Retina (tissue), 1 donor: Measurements from ENCODE around the gene MEGF11.
"Not testable (repeated sequence)": the region's sequence is repeated elsewhere in the genome, so short reads cannot be mapped to it uniquely, and the experiment has no call there.

Experiments used
- DNase-seq: peaks from one replicate; pipeline ENCODE4 v3.0.0-alpha.2; 2016

Gene MEGF11

DNA sequence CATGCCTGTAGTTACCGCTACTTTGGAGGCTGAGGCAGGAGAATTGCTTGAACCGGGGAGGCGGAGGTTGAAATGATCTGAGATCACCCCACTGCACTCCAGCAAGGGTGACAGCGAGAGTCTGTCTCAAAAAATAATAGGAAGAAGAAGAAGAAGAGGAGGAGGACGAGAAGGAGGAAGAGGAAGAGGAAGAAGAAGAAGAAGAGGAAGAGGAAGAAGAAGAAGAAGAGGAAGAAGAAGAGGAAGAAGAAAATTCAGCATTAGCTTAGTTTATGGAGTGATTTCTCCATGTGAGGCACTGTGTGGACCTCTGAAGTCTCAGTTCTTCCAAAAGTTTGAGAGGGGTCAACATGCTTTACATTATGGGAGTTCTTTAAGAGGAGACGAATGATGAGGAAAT is 17.4 kb upstream of the MEGF11 start:
- DNase-seq: no peak

DNA sequence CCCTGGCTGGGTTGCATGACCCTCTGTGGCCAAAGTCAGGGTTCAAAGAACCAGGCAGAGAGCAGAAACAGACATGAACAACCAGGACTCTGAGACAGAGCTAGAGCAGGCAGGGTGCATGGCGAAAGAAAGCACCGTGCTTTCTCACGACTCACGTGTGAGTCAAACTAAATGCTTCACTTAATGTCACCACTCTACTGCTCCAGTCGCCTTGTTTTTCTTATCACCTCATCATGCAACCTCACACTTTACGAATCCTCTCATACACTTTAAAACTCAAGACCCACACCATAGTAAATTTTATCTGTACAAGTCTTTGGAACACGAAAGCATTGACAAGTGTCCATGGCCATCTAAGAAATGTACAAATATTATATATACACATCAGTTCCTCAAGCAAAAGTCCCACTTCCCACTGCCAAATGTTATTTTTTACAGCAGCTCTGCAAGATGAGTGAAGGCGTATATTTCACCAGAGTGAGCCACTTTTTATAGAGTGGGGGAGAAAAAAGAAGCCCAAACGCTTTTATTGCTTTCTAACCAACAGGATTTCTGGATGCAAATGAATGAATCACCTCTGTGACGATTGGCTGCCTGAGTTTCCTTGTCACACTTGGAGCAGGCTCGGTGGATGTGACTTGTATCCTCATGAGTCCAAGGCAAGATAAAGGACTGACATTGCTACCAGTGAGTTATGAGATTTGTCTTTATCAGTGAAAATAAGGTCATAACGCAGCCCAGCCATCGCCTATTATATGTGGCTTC is 16.0 kb upstream of the MEGF11 start:
- no peak for DNase-seq

DNA sequence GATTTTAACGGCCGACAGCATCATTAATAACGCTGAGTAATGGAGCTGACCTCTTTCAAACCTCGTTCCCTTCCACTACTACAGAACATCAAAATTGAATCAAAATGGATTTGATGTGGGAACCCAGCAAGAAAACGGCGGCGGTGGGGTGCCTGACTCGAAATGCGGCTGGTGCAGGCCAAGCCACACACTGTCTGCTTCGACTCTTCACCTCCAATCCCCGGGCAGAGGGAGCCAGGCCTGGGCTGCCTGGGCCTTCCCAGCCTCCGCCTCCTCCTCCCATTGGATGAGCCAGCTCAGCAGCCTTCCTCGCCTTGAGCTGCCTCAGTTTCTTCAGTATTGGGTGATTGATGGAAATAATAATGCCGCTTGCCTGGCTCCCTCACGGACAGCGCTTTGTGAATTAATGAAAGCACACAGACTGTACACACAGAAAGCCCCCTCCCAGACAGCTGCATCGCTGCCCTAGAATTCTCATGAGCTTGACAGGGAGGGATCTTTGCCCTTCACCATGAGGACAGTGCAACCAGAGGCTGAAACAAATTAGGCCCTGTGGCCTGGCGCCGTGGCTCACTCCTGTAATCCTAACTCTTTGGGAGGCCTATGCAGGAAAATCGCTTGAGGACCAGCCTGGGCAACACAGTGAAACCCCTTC is 11.4 kb upstream of the MEGF11 start:
- DNase-seq: peak; percentile 34

DNA sequence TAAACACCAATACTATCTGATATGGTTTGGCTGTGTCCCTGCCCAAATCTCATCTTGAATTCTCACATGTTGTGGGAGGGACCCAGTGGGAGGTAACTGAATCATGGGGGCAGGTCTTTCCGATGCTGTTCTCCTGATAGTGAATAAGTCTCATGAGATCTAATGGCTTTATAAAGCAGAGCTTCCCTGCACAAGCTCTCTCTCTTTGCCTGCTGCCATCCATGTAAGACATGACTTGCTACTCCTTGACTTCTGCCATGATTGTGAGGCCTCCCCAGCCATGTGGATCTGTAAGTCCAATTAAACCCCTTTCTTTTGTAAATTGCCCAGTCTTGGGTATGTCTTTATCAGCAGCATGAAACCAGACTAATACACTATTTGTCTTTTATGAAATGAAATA is 9.3 kb upstream of the MEGF11 start:
- not testable (repeated sequence) for DNase-seq

DNA sequence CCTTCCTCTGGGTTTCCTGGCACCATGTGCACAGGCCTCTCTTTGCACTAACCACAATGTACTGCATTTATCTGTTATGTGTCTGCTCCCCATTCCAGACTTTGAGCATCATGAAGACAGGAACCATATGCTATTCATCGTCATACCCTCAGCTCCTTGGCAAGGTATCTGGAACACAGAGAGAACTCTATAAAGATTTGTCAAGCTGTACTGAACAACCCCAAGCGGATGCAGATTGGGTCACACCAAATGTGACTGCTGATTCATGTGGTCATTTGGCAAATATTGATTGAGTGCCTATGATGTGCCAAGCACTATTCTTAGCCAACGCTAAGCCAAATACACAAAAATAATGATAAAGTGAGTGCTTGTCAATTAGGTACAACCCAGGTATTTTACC is 7.5 kb upstream of the MEGF11 start:
- no peak for DNase-seq

DNA sequence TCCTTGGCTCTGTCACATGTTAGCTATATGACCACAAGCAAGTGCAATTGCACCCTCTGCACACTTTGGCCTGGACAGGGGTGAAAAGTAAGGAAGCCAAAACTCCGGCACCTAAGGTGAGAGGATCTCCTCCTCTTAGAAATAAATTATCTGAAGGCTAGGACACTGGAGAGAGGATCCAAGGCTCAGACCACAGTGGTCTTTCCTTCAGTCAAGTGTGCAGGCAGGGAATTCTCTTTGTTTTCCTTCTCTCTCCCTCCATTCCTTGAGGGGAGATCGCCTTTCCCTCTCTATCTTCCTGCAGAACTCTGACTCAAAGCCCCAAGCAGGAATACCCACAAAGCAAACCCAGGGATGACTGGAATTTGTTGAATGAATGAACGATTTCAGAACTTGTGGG is 3.1 kb upstream of the MEGF11 start:
- no peak for DNase-seq

DNA sequence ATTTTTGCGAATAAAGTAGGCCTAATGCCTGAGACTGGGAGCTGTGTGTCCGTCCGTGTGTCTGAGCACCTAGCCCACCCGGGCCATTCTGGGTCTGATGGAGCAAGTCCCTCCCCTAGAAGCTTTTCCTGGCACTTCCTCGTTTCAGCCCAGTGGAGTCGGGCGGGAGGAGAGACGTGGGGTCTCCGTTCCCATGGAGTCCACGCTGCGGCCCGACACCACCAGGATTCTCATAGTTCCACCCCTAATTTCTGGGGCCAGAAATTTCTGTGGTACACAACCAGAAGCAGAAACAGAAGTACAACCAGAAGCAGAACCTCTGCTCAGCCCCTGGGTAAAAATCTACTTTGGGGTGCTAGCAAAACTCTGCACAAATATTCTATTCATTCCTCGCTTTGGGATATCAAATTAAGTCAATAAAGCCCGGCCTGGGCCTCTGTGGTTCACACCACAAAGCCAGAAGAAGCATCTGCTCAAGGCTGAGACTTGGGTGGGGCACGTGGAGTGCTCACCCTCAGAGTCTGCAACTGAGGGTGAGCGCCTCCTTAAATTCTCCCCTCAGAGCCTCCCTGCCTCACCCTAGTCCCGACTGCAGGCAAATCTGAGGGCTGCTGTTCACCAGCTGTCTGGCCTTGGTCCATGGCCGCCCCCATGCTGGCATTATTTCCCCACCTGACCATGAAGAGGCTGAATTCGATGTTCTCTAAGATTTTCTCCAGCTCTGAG is 1.6 kb upstream of the MEGF11 start:
- no peak for DNase-seq

DNA sequence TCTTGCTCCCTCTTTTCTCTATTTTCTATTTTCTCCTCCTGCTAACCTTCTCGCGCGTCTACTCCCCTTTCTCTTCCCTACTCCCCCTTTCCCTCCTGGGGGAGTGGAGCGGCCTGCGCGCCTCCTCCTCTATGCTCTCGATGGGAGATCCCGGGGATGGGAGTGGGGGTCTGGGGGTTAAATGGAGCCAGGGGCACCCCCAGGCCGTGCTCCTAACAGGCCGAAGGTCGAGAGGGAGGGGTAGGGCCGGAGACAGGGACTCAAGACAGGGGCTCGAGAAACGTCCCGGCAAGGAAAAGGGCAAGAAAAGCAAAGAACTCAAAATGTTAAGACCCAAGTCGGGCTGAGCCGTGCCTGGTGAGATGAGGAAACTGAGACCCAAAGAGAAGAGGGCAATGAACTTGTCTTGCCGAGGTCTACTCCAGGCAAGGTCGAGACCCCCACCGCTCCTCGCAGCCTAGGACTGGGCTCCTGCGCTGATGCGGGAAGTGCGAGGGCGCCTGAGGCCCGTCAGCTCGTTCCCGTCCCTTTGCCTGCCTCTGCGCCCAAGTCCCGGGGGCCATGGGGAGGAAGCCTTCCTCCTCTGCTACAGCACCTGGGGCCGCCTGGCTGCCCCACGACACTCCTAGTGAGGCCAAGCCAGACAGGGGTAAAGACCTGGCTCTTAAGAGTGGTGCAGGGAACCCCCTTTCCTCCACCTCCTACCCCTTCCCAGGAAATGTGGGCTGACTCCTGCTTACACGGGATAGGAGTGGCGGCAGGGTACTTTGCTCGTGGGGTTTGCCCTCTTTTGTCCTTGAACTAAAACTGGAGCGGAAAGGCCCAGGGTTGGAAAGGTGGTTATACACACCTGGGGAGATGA is 770 bp upstream of the MEGF11 start:
- DNase-seq: peak; percentile 58

DNA sequence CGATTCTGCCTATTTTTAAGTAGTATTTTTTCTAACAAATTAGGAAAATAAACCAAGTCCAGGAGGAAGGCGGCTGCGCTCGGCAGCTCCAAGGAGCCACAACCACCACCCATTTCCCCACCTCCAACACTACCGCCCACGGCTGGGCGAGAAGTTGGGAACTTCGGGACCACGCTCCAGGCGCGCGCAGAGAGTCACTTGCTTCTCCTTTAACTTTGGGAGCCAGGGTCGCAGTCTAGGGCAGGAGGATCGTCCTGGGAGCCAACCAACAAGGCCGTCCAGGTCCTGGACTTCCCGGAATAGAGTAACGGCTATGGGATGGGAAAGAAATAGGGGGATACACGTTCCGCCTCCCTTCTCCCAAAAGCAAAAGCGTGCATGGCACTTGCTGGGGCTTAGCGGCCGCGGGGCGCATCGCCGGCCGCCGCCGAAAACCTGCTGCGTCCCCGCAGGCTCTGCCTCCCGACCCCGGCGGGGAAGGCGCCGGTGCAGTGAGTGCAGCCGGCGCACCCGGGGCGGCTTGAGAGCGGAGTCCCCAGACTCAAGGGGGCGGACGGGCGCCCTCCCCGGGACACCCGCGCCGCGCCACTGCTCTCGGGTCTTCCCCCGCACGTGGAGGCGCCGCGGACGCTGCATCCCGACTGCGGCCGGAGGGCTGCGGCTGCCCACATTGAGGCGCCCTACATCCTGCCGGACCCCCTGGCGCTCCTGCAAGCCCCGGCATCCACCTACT is 699 bp downstream of the MEGF11 start:
- peak; percentile 74 for DNase-seq

DNA sequence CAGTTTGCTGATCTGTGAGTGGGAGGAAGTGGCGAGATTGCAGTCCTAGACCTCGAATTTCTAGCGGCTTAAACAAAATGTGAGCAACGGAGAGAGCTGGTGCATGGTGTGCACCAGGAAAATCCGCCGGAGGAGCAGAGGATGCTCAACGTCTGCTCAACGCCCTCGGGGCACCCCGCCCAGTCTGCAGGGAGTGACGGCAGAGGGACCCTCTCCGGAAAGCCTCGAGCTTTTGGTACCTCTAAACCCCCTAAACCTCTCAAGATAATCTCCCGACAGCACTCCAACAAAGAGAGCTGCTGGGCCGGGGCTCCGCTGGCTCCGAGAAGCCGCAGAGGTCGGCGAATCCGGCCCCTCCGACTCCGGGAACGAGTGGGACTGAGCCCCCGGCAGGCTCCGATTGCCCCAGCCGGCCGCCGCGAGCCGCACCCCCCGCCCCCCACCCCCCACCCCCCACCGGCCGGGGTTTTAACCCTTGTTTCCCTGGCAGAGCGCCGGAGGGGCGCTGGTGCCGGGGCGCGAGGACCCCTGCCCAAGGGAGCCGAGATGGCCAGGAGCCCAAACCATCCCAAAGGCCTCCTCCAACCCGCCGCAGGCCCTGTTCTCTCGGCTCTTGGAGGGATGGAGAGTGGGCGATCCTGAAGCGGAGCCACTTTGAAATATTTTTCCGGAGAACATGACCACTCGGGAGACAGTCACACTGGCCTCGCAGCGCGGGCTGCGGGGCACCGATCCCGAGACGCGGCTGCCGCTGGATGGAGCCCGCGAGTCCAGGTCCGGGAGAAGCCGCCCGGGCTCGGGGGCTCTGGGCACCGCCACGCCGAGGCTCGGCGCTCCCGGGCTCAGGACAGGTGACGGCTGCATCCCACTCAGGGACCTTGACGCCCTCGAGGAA is 1.5 kb downstream of the MEGF11 start:
- DNase-seq: peak; percentile 88

DNA sequence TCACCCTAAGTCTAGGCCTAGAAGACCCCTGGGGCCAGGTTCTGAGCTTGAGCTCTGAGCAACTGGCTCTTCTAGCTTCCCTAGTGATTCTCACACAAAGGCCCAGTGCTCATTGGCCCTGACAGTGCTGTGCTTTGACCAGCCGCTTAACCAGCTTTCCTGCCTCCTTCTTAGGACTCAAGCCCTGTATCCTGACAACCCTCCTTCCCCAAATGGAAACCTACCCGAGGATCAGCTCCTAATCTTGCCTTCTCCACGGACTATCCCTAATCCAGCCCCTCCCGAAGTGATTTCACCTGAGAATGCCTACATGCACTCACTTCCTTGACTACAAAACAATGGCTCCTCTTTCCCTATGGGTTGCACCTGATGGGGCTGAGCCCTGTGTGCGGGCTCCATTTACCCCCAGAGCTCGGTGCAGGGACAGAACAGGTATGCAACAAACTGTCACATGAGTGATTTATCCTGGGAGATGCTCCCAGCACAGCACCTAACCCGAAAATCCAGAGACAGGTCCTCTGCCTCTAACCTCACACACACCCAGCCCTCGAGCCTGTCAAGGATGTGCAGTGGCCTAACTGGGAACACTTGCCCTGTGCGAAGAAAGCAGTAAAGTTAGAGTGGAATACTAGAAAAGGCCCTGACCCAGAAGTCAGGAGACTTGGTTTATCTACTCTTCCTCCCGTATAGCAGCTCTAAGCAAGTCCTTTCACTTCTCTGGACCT is 2.3 kb downstream of the MEGF11 start:
- no peak for DNase-seq

DNA sequence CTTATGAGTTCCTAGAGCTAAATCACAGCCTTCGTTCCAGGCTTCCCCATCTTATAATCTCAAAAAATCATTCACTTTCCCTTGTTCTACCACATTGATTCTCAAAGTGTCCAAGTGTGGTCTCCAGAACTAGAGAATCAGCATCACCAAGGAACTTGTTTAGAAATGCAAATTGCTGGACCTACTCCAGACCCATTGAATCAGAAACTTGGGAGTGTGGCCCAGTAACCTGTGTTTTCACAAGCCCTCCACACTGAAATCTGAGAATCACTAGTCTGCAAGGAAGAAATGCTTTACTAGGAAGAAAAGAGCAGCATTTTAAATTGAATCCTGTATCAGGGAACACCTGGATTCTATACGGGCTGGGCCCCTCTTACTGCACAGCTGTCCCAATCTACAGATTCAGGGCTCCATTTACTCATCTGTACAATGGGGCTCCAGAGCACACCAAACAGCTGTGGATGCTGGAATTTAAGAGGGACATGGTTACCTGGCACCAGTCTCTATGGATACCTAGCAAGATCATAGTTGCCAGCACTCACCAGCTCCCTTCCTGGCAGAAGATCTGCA is 3.9 kb downstream of the MEGF11 start:
- DNase-seq: no peak

DNA sequence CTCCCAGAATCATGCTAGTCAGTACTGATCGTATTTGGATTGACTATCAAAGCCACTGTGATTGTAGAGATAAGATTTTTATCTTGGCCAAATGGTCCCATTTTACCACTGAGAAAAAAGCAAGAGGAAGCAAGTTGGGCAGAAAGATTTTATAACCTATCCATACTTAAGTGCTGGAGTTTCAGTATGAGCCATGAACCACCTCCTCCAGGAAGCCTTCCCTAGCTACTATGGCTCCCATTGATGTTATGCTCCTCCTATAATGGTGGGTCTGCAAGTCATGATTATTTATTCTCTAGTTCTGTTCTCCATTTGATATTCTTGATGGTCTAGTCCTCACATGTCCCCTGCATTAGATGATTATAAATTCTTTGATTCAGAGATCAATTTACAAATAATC is 6.6 kb downstream of the MEGF11 start:
- no peak for DNase-seq

DNA sequence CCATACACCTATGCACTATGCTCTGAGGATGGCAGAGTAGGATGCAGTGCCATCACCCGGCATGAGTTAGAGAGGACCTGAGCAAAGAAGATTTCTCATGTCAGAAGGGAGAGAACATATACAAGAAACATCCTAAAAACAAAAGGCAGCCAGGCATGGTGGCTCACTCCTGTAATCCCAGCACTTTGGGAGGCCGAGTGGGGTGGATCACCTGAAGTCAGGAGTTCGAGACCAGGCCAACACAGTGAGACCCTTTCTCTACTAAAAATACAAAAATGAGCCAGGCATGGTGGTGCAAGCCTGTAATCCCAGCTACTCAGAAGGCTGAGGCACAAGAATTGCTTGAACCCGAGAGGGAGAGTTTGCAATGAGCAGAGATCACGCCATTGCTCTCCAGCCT is 7.7 kb downstream of the MEGF11 start:
- not testable (repeated sequence) for DNase-seq

DNA sequence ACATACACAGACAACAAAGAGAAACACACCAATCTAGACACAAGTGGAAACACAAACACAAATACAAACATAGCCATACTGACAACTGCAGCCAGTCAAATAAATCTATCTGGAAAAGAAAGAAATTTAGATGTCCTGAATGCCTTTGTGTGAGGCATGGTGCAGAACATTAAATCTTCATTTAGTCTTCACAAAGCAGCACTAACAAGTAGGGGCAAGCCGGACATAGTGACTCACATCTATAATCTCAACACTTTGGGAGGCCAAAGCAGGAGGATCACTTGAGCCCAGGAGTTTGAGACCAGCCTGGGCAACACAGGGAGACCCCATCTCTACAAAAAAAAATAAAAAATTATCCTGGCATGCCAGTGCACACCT is 11.7 kb downstream of the MEGF11 start:
- no peak for DNase-seq

DNA sequence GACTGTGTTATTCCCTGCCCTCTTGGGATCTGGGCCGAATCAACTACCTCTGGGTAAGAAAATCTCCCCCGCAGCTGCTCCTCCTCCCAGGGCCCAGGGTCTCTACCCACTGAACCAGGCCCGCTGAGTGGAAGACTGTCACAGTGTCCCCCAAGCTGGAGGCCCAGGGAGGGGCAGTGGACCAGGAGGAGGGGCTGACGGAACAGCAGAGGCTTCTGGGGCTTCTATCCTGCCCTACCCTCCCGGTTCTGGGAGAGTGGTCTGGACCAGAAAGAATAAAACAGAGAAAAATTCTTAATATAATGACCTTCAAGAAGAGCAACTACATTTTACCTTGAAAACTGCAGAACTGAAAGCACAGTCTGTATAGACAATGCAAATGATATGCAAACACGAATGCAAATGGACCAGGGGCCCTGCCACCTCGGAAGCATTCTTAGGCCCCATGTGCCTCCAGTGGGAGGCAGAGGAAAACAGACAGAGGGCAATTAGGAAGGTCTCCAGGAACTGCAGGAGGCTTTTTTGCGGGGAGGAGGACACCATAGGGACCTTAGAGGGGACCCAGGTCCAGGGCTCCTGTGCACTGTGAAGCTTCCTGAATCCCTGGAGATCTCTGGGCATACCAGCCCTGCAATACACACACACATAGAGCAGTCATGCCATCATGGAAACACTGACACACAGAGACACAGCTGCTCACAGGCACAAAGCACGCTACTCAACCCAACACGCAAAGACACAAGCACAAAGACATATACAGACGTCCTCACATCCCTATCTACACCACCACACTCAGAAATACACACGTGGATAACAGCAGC is 12.3 kb downstream of the MEGF11 start:
- no peak for DNase-seq

DNA sequence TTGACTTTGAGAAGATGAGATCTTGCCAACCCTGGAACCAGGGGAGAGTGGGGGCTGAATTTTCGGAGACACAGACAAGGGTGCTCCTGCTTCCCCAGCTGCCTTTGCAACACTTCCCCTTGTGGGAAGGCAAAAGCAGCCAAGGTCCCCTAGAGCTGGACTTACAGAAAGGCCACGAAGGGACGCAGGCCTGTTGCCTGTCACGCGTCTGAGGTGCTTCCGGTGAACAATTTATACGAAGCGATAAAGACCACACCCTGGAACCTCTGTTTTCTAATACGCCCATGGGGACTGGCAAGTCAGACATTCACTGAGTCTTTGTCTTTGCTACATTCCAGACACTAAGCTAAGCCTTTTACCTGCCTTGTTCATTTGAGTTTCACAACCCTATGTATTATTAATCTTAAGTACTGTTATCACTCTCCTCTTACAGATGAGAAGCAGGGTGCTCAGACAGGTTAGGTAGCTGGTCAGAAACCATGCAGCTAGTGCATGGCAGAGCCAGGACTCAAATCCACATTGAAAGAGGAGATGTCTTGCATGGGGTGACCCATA is 13.2 kb downstream of the MEGF11 start:
- no peak for DNase-seq

DNA sequence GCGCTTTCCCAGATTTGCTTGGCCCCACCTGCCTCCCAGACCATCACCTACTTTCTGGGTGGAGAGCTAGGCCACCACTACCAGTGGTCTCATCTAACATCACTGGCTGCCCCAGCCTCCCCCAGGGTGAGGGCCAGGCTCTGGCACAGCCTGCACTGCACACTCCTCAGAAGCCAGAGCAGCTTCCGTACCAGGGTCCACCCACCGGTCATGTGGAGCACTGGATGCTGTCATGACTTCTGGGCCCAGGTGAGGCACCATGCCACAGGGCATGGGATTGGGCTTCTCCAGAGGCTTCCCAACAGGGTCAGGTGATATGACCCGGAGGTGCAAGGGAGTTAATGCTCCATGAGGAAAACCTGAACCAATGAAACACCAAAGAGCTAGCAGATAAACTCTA is 14.0 kb downstream of the MEGF11 start:
- DNase-seq: no peak

DNA sequence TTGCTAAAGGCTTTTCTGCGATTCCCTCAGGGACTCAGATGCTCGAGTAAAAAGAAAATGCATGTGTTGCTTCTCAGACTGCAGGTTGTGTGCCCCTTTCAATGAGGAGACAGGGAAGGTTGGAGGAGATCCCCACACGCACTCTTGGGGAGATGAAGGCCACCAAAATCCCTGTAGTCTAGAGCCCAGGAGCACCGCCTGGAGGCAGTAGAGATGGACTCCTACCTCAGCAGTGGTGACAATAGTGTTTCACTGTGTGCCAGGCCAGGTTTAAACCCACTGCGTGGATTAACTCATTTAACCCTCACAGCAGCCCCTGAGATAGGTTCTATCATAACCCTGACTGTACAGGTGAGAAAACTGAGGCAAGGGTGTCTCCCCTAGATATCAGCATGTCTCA is 15.2 kb downstream of the MEGF11 start:
- no peak for DNase-seq
